HL-60 (cell line): ENCODE data around the gene AGAP1.

Source experiments
- CTCF ChIP-seq: IDR thresholded peaks from one replicate; pipeline ENCODE4 v1.5.1; 2011; ENCODE audit warnings: low read length, control low read depth, inconsistent platforms; ENCODE audit not compliant: insufficient read depth
- GABPA ChIP-seq: IDR thresholded peaks from 2 replicates; pipeline ENCODE4 v1.6.1; 2012; ENCODE audit warnings: low read depth
- POLR2AphosphoS5 ChIP-seq: IDR thresholded peaks from 2 replicates; pipeline ENCODE4 v1.6.1; 2012; ENCODE audit warnings: low read depth
- REST ChIP-seq: IDR thresholded peaks from 2 replicates; pipeline ENCODE4 v1.6.1; 2012; ENCODE audit warnings: low read depth; ENCODE audit not compliant: insufficient replicate concordance
- SPI1 ChIP-seq: IDR thresholded peaks from 2 replicates; pipeline ENCODE4 v1.6.1; 2012; ENCODE audit warnings: low read depth, mild to moderate bottlenecking, borderline replicate concordance

DNA sequence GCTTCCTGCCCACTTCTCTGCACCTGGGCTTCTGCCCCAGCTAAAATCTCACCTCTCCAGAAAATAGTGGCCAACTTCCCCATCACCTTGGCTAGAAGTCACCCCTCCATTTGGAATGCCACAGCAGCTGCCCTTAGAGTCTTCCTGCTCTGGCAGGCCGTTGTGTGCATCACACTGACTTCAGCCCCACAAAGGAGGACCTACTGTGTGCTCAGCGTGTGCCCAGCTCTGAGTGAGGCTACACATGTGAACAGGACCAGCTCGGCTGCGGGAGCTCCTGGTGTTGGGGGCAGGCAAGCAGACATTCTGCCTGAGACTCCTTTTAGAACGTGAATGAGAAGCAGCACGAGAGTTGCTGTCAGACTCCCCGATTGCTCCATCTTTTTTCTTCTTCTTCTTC, 78.7 kb downstream of the AGAP1 start:
- no peak for TF ChIP-seq CTCF
- TF ChIP-seq REST = no peak
- TF ChIP-seq SPI1 = no peak
- TF ChIP-seq POLR2AphosphoS5 = no peak
- TF ChIP-seq GABPA = no peak
